Pons (tissue), 1 donor: ENCODE measurements around the gene CUX1.

Experiments
- DNase-seq: peaks from one replicate; pipeline ENCODE4 v3.0.0-alpha.2; 2016; ENCODE audit warnings: low spot score

CUX1 gene

DNA sequence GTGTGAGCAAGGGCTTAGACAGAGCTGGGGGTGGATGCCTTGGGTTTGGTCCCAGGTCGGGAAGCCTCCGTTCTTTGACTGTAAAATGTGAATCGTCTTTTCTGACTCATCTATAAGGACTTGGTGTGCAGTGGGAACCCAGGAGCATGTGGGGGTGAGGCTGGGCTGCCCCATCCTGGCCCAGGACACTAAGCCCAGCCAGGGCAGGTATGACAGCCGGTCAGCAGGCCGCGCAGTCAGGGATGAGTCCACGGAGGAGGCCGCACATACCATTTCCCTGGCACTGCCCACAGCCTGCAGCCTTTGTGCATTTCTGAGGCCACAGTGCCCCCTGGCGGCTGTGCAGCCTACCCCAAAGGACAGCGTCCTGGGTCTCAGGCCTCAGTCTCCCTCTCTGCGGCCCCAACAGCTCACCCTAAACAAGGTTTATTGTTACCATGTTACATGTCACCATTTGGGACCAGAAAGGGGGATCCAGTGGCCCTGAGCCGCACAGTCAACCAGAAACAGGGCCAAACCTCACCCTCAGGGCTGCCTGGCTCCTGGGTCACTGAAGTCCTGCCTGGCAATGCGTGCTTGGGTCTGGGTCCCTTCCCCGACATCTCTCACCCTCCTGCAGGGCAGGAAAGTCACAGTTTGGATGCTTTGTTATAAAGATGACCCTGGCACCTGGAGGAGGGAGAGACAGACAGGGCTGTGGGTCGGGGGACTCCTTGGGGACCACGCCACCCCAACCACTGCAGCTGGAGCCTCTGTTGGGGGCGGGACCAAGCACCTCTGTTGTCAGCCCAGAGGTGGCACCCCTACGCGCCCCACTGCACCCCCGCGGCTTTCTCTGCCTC lies 454.9 kb downstream of the CUX1 start:
- peak; percentile 59 for DNase-seq

DNA sequence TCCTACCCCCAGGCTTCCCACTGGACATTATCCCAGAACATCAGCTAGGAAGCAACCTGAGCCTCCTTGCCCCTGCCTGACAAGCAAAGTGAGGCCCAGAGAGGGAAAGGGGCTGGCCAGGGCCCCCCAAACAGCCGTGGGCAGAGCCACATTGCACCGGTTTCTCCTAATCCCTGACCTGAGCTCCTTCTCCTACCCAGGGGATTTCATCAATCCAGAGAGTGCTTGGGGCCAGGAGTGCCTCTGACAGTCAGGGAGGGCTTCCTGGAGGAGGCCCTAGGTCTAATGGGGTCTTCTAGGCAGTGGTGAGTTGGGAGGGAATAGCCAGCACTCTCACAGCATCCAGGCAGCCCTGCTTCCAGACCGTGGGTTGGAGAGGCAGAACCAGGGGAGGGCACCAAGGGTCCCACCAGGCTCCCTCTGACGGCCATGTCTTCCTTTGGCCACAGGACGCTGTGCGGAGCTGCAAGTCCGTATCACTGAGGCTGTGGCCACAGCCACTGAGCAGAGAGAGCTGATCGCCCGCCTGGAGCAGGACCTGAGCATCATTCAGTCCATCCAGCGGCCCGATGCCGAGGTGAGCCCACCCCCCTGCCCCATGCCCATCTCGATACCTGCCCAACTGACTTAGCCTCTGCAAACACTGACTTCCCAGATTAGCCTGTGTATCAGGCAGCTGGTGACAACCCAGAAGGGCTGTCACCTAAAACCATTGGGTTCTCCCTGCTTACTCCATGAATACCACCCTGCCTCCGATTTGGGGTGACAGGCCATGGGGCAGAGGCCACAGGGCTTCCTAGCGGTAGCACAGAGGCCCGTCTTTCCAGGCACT lies 455.7 kb downstream of the CUX1 start:
- no peak for DNase-seq

DNA sequence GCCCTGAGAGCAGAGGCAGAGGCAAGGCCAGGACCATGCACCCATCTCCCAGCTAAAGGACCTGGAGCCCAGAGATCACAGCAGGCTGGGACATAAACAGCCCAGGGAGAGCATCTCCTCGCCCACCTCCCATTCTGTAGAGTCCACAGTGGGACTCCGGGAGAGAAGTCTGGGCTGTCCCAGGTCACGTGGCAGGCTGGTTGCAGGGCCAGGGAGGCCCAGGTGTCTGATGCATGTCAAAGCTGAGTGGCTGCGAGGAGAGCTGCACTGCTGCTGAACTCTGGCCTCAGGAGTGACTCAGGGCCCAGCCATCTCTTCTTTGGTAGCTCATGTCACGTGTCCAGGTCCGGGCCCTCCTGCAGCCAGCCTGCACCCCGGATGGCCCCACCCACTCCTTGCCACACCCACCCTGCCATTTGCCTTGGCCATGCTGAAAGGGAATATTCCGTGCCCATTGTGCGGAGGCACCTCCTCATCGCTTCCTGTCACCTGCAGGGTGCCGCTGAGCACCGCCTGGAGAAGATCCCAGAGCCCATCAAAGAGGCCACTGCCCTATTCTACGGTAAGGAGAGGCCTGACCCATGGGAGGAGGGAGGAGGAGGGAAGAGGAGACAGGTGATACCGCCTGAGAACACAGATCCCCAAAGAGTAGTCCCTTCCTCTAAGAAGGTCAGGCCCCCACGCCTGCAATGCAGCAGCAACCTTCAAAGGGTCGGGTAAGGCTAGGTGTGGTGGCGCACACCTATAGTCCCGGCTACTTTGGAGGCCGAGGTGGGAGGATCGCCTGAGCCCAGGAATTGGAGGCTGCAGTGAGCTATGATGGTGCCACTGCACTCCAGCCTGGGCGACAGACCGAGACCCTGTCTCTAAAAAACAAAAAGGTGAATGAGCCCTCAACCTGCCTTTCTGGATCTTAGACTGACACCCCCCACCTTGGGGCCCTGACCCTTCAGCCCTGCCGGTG lies 456.6 kb downstream of the CUX1 start:
- DNase-seq, result no peak

DNA sequence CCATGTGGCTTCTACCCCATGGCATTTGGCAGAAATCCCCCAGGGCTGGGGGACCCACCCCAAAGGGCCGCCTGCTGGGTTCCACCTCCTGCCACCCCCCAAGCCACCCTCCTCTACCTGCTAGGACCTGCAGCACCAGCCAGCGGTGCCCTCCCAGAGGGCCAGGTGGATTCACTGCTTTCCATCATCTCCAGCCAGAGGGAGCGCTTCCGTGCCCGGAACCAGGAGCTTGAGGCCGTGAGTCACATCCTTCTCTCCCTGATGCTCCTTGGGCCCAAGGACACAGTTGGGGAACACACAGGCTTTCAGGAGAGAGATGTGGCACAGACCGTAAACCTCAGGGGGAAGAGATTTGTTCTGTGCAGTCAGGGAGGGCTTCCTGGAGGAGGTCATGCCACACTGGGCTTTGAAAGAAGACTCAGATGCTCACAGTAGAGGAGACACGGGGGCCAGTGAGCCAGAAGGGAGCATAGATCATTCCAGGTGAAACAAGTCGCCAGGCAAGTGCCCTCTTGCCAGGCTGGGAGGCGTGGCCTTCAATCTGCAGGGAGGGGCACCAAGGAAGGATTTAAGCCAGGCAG lies 457.8 kb downstream of the CUX1 start:
- no peak for DNase-seq

DNA sequence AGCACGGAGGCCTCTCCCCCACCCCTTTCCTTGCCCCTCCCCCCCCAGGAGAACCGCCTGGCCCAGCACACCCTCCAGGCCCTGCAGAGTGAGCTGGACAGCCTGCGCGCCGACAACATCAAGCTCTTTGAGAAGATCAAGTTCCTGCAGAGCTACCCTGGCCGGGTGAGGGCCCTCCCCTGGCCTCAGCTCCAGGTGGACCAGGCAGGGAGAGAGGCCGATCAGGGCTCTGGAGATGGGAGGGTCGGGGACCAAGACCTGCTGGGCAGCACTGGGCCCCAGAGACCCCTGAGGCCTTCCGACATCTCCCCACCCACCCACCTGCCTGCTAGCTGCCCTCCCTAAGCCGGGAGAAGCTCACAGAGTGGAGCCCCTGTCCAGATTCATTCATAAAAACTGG lies 460.5 kb downstream of the CUX1 start:
- no peak for DNase-seq

DNA sequence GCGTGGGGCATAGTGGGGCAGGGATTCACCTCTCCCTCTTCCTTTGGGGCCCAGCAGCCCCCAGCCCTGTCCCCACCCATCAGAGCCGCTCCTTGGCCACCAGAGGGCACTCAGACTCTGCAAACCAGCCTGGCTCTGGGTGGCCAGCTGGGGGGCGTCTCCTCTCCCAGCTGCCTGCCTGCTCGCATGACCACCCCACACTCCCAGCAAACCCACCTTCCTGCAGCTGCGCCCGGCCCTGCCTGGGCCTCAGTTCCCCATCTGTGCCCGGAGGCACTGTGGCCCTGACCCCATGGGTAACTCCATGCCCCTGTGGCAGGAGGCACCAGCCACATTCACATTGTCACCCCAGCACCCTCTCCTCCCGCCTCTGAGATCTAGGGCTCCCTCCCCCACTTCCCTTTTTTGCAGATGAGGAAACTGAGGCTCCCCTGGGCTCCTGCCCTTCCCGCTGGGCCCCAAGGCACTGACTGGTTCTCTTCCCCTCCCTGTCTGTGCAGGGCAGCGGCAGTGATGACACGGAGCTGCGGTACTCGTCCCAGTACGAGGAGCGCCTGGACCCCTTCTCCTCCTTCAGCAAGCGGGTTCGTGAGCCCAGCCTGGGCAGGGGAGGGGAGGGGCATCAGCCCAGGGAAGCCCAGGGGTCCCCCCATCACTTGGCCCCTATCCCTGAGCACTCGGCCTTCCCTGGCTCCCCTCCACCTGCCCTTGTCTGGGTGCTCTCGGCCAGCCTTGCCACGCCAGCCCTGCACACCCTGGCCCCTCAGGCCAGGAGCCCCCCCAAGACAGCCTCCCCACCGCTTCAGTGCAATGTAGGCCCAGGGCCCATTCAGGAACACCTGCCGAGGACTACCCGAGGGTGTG lies 462.3 kb downstream of the CUX1 start:
- DNase-seq, result peak; percentile 42

DNA sequence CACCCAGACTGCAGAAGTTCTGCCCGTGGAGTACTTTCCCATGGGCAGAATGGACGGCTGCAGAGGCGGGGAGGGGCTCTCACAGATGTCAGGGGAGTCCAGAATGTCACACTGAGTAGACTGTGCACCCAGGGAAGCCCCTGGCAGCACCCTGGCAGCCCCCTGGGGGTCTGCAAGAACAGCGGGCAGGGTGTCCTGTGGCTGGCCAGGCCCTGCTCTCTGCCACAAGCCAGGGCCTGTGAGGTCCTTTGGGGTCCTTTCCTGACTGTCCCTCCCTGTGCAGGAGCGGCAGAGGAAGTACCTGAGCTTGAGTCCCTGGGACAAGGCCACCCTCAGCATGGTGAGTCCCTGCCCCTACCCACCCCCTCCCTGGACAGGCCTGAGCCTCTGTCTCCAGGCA lies 463.1 kb downstream of the CUX1 start:
- no peak for DNase-seq

DNA sequence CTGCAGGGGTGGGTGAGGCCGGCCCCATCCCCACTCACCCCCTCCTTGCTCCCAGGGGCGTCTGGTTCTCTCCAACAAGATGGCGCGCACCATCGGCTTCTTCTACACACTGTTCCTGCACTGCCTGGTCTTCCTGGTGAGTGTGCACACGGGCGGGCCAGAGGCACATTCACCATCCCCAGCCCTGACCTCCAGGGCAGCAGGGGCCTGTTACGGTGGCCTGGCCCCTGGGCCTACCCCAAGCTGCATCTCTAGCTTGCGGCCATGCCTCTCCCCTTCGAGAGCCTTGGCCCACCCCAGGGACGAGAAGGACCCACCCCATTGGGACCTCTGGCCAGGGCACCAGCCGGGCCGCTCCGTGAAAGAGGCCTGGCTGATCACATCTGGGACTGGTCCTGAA lies 464.4 kb downstream of the CUX1 start:
- DNase-seq, result no peak

DNA sequence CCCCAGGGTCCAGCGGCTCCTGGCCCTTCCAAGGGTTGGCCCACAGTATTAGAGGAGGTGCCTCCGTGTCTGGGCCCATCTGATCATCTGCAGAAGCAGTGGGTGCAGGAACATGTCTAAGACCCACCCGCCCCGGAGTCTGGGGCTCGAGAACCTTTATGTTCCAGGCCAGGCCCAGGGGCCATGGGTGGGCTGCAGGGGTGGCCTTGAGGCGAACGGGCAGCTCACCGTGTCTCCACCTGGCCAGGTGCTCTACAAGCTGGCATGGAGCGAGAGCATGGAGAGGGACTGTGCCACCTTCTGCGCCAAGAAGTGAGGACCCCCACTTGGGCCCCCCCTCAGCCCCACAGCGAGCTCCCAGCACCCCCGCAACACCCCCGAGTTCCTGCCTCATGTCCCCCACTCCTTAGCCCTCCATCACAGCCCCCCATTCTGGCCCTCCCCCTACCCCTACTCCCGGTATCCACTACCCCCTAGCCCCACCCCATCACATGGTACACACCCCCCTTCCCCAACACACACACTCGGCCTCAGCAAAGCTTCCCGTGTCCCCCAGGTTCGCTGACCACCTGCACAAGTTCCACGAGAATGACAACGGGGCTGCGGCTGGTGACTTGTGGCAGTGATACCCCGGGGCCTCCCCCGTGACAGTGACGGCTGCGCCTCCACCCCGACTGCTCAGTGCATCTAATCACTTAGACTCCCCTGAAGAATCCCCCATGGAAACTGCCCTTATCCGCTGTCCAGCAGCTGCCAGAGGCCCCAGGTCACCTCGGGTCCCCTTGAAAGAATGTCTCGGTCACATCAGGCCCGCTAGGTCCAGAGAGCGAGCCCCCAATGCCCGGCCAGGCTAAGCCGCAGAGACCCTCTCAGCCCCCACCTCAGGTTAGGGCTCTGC lies 465.3 kb downstream of the CUX1 start:
- no peak for DNase-seq

DNA sequence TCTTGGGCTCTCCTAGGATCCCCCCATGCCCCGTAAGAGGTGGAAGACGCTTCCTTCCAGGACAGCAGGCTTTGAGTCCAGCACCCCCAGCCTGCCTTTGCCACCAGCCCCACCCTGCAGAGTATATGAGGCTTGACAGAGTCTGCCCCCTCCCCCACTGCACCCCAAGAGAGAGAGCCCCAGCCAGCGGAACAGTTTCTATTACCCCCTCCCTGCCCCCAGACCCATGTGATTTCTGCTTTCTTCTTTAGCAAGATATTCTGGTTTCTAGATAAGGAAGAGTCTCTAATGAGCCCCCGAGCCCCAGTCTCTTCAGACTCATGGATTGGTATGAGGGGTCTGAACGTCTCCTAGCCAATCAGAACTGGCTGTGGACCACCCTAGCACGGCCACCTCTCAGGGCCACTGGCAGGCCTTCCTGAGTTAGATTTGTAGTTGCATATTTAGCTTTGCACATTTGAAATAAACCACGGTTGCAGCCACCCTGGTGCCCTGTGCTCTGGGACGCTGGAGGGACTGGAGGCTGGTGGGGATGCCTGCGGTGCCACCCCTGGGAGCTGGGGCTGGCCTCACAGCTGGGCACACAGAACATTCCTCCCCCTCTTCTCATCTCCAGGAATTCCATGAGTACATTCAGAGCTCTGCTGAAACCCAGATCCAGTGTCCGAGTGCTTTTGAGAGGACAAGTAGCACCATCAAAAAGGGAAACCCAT lies 466.2 kb downstream of the CUX1 start:
- no peak for DNase-seq

DNA sequence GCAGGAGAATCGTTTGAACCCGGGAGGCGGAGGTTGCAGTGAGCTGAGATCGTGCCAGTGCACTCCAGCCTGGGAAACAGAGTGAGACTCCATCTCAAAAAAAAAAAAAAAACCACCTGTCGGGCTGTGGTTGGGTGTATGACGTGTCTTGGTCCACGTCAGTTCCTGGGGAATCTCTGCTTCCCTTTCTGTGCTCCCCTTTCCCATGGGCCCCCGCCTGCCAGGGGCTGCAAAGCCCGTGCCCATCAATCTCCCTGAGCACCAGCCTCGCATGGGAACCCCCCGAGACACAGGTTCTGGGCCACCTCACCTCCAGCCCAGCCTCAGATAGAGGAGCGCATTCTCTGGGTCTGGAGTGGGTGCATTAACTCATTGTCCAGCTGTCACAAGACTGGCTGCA lies 467.0 kb downstream of the CUX1 start:
- DNase-seq, result no peak

DNA sequence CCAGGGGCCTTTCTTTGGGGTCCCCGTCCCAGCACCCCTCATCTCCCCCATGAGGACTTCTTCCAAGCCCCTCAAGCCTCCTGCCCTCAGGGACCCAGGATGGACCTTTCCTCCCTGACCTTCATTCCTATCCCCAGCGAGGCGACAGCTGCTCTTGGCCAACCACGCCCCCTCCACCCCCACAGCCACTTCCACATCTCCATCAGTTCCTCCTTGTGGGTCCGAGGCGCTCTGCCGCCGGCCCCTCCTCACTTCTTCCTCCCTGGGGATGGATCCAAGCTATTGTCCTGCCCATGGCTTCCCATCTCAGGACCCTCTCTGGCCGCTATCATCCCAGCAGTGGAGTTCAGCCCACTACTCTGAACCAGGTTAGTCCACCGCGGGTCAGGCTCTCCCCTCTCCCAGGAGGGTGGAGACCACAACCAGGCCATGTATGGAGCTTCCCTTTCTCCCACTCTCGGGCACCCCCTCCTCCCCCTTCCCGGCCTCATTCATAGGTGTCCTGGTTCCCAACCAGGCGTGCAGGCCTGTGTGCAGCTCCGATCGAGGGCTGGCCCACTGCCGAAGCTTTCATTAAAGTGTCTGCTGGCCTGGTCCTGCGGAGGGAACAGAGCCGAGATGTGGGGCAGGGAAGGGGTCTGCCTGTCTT lies 467.6 kb downstream of the CUX1 start:
- no peak for DNase-seq

DNA sequence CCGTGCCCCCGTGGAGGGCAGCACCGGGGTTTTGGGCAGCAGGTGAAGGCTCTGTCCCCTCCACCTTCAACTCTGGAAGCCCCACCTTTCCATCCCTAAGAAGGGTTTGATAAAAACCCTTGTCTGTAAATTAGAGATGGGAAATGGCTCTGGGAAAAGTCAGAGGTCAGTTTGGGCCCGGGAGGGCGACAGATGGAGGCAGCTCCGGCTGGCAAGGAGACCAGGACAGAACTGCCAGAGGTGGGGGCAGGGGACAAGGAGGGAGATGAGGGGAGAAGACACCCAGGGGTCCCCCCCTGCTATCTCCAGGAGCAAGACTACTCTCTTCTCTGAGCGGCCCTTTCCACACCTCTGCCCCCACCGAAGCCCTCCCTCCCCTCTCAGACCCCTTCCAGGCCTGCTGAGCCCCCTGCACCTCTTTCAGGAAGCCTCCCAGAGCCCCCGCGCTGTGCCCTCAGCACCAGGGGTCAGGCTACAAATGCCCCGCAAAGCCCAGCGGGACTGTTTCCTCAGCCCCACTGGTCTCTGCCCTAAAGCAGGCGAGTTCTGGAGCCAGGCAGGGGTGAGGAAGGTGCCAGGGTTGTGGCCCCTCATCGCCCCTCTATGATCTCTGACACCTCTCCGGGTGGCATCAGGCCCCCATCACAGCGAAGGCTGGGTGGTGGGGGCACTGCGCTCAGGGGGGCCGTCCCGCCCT lies 468.3 kb downstream of the CUX1 start:
- no peak for DNase-seq

DNA sequence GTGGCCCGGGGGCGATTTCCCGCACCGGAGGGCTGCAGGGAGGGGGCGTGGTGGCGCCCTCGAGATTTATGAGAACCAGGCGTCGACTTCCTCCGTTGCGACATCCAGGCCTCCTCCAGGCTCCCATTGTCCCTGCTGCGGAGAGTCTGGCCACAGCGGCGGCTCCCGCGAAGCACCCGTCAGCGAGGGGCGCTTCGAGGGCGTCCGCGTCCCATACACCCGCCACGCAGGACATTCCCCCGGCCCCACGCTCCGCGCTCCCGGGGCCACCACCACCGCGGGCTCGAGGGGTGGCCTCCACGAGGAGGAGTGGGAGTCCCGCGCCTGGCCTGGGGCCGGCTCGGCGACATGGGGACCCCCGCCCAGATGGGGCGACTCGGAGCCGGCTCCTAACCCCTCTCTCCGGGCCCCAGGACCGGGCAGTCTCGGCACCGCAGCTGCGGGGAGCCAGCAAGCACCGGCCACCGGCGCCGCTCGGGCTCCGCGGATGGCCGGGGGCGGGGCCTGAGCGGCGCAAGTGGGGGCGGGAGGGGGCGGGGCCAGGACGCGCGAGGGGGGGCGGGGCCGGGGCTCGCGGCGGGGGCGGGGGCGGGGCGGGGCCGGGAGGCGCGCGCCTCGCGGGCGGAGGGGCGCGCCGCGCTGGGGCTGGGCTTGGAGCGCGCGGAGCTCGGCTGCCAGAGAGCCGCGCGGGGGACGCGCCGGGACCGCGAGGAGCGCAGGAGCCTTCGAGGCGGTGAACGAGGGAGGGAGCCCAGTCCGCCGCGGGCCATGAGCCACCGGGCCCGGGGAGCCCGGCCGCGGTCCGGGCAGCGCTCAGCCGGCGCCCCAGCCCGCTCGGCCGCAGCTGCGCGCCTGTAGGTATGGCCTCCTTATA lies 469.0 kb downstream of the CUX1 start, which contains the start of gene SH2B2:
SH2B2 (plus strand) TSS at position 632 of the 874 bp plus-strand sequence. CDS start 13,683 bp downstream, outside the sequence.
- DNase-seq, result peak; percentile 34

DNA sequence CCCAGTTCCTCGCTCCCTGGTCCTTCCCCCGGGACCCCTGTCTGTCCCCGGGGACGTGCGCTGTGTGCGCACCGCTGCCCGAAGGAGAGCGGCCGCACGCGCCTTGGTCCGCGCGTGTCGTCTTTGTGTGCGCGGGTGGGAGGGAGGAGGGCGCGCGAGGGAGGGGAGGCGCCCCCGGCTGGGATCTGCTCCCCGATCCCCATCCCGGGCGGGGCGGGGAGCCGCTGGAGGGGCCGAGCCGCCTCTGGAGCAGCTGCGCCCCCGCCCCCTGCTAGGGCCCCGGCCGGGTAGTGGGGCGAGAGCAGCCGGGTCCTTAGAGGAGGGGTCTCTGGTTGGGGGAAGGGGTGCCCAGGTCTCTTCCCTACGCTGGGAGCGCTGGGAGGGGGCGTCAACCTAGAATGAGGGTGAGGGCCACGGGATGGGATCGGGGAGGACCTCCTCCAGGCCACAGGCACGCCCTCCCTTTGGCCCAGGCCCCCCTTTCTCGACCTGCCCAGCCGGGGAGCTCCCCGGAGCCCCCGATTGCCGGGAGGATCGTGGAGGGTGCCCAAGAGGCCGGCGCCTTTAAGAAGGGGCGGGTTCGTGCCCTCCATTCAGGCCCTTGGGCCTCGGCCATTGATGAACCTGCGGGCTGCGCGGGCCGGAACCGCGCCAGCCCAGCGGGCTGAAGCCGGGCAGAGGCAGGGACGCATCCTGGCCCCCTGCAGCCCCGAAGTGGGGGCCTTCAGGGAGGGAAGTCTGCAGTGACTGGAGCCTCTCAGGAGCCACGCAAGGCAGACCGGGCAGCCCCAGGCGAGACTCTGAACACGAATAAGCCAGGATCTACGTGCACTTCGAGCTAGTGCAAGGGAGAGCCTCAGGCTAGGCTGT lies 469.9 kb downstream of the CUX1 start:
- DNase-seq, result no peak

DNA sequence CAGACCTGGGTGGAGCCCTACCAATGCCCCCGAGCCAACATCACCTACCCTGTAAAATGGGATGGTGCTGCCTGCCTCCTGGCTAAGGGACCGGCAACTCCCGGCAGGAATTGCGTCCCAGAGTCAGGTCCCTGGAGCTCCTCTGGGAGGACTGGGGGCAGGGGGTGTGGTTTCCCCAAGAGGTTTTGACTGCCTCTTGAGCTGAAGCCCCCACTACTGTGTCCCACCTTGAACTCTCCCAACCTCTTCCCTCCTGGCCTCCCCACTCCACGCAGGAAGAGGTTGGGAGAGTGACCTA lies 470.5 kb downstream of the CUX1 start:
- DNase-seq, result no peak
